HG03196 (cell line): ENCODE data around the gene CHFR.
"Not testable (repeated sequence)": the region's sequence is repeated elsewhere in the genome, so short reads cannot be mapped to it uniquely, and the experiment has no call there.

Source experiments
- ATAC-seq: cut with Tn5 transposase; IDR thresholded peaks from one replicate; pipeline ENCODE4 v1.9.1; 2021; ENCODE audit not compliant: unreplicated experiment

CHFR gene

DNA sequence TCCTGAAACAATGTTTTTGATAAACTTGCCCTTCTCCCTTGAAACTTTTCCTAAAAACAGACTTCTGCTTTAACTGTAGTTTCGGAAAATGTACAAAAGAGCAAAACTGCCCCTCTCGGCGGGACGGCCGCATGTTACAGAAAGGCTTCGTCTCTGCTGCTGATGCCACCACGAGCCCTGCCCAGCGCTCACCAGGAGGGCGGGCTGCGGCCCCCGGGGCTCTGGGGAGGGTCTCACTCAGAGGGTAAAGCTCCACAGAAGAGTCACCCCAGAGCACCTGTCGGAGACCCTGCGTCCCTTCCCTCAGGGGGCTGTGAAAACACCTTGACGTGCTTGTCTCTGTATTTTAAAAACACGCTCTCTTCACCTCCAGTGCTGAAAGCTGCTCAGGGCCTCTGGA is 46.3 kb downstream of the CHFR start:
- ATAC-seq: no peak

DNA sequence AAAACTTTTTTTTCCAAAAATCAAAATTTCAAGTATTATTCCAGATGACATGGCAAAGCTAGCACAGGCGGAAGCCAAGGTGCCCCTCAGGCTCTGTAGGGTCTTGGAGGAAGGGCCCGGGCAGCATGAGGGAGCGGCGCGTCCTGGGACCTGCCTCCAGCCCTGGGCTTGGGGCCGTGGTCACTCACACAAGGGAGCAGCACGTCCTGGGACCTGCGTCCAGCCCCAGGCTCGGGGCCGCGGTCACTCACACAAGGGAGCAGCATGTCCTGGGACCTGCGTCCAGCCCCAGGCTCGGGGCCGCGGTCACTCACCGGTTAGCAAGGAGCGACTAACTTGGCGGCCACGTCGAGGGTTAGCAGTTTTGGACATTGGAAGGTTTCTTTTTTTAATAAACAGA is 46.9 kb downstream of the CHFR start:
- no peak for ATAC-seq

DNA sequence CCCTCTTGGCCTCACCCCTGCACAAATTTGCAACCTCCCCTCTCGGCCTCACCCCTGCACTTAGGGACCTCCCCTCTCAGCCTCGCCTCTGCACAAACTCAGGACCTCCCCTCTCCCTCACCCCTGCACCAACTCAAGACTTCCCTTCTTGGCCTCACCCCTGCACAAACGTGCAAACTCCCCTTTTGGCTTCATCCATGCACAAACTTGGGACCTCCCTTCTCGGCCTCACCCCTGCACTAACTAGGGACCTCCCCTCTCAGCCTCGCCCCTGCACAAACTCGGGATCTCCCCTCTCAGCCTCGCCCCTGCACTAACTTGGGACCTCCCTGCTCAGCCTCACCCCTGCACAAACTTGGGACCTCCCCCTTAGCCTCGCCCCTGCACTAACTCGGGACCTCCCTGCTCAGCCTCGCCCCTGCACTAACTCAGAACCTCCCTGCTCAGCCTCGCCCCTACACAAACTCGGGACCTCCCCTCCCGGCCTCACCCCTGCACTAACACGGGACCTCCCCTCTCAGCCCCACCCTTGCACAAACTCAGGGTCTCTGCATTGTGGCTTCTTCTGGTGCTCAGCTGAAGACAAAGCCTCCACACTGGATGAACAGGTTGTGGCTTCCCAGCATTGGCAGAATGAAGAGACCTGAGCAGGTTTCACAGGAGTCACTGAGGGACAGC is 47.7 kb downstream of the CHFR start:
- ATAC-seq: no peak

DNA sequence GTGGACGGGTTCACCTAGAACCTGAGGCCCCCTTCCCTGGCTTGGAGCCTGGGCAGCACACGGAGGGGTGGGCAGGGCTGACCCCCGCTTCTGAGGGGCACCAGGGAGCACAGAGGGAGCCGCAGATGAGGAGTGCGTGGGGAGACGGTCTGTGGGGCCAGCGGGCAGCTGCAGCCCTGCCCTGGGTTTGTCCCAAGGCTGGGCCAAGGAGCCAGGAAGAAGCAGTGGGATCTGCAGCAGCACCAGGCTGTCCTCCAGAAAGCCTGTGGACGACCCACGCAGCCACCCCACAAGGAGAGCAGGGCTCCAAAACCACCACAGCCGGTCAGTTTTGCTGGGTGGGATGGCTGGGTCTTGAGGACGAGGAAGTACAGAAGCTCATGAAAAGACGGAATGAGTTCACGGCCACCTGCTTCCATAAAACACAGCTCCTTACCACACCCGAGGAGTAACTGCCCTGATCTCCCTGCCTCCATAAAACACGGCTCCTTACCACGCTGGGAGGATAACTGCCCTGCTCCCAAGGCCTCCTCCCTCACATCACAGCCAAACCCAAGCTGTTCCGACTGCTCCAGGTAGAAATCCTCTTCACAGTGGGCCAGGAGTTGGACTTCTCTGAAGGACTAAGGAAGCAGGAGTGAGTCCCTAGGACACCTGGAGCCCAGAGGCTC is 48.9 kb downstream of the CHFR start:
- ATAC-seq: no peak

DNA sequence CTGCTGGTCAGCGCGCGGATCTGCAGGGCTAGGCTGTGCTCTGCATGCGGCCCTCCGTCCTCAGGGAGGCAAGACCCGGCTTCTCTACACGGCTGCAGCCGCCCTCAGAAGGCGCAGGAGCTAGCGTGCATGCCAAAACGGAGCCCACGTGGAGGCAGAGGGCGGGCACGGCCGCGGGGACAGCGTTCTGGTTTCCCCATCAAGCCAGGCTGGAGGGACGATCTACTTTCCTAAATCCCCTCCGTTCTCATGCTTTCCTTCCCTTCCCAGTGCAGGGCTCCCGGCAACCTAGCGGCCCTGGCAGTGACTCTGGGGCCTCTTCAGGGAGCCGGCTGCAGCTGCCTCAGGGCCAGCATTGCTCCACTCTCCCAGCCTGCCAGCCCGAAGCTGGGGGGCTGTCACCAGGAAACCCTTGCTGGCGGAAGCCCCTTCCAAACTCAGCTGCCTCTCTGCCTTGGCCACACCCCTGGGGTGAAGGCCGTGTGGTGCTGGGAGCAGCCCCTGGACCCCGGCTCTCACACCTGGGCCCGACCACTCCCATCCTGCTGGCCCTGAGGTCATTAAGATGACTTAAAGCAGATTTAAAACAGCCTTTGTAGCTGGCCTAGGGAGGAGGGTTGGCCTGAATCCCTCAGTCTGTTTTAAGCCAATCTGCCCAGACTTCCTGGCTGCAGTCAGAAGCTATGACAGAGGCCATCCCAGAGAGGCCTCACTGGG is 49.6 kb downstream of the CHFR start:
- ATAC-seq: no peak

DNA sequence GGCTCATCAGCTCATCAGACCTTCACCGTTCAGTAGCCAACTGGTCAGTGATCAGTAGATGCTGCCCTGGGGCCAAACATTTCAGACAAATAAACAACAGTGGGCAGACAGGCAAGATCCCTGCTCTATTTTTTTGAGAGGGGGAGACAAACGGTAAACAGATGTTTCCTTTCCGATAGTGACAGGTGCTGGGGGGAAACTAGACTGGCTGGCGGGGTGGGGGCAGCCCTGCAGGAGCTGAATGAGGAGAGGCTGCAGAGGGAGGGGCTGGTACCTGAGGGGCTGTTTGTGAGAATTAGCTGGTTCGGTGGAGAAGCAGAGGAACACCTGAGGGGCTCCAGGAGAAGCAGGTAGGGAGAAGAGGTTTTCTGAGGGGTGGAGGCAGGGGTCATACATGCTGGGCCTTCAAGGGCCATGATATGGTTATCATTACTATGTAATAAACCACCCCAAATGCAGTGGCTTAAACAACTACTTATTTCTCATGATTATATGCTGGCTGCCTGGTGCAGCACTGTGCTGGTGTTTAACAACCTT is 50.5 kb downstream of the CHFR start:
- ATAC-seq: no peak

DNA sequence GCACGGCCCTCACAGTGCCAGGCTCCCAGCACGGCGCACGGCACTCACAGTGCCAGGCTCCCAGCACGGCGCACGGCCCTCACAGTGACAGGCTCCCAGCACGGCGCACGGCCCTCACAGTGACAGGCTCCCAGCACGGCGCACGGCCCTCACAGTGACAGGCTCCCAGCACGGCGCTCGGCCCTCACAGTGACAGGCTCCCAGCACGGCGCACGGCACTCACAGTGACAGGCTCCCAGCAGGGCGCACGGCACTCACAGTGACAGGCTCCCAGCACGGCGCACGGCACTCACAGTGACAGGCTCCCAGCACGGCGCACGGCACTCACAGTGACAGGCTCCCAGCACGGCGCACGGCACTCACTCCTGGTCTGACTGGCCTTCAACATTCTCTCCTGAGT is 51.2 kb downstream of the CHFR start:
- ATAC-seq: not testable (repeated sequence)

DNA sequence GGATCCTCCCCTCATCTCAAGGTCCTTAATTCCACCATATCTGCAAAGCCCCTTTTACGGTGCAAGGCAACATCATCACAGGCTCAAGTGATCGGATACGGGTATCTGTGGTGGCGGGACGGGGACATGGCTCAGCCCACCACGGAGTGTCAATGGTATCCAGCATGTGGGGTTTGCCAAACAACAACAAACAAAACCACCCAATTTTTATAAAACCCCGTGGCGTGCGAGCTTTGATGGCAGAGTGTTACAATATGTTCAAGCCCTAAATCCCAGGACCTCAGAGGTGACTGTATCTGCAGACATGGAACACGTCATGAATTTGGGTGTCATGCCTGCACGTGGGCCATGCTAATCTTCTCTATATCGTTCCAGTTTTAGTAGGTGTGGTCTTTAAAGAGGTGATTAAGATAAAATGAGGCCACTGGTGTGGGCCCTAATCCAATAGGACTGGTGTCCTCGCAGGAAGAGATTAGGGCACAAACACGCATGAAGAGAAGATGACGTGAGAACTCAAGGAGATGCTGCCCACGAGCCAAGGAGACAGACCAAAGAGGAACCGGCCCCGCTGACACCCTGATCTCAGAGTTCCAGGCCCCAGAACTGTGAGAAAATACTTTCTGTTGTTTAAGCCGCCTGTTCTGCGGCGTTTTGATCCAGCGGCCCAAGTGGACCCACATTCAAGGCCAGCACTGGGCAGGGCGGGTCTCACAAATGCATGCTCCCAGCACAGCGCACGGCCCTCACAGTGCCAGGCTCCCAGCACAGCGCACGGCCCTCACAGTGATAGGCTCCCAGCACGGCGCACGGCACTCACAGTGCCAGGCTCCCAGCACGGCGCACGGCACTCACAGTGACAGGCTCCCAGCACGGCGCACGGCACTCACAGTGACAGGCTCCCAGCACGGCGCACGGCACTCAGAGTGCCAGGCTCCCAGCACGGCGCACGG is 52.1 kb downstream of the CHFR start:
- ATAC-seq: no peak

DNA sequence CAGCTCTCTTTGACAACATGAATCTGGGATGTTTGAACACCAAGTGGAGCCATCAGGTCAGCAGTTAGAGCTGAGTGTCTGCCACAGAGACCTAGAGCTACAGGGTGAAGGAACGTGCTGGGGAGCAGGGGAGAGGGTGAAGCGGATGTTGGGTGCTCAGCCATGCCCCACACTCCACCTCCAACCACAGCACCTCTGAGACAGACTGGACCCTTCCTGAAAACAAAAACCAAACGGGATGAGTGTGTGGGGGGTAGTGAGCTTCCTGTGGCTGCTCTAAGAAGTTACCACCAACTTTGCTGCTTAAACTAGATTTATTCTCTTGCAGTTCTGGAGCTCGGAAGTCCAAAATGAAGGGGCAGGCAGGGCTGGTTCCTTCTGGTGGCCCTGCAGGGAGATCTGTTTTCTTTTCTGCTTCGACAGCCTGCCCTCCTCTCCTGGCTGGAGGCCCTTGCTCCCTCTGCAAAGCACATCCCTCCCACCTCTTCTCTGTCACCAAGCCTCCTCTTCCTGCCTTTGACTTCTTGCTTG is 53.2 kb downstream of the CHFR start:
- ATAC-seq: no peak

DNA sequence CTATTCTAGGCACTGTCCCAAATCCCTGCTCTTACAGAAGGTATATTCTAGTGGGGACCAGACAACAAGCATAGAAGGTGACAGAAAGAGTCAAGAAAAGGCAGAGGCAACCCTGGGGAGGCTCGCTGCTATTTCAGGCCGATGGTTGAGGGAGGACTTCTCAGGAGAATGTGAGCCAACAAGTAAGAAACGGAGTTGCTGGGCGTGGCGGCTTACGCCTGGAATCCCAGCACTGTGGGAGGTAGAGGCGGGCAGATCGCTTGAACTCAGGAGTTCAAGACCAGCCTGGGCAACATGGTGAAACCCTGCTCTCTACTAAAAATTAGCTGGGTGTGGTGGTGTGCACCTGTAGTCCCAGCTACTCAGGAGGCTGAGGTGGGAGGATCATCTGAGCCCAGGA is 54.1 kb downstream of the CHFR start:
- no peak for ATAC-seq

DNA sequence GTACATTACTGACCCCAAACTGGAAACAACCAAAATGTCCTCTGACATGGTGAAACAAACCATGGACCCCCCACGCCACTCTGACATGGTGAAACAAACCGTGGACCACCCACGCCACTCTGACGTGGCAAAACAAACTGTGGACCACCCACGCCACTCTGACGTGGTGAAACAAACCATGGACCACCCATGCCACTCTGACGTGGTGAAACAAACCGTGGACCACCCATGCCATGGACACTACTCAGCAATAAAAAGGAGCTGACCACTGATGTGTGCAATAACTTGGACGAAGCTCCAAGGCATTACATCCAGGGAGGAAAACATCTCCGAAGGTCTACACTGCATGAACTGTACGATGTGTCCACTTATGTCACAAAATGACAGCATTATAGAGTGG is 55.6 kb downstream of the CHFR start:
- no peak for ATAC-seq

DNA sequence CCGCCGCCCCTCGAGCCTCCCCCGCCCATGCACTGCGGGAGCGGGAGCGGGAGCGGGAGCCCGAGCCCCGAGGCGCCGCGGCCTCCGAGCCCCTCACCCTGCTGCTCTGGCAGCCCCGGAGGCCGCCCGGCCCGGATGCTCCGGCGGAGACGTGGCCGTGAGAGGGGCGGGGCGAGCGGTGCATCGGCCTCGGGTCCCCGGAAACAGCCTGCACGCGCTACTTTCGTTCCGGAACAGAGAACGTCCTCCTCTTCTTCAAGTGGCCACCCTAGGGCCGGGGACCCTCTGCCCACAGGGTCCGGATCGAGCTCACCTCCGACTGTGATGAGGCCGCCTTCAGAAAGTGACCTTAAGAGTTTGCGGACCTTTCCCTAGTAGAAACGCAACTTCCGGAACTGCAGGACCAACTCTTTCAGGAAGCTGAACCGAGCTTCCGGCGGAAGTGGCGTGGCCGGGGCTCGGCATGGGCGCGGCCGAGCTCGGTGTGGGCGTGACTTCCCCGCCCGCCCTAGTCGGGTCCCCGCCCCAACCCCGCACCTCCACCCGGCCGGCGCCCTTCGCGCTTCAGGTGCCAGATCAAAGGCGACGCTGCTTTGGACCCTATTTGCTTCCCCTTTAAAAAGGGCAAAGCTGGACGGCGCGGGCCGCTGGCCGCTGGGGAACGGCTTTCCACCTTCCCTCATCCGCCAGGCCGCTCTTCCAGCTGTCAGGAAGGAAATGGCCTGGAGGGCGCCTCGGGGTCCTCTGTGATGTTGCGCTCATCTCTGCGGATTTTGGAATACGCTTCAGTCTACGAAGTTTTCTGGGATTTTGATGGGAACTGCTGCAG is 58.5 kb downstream of the CHFR start, which contains the start of gene GOLGA3:
TSS of gene GOLGA3 (minus strand) at position 164 of the 829 bp plus-strand sequence. CDS start 6,741 bp downstream, outside the sequence.
- ATAC-seq: peak; percentile 81

DNA sequence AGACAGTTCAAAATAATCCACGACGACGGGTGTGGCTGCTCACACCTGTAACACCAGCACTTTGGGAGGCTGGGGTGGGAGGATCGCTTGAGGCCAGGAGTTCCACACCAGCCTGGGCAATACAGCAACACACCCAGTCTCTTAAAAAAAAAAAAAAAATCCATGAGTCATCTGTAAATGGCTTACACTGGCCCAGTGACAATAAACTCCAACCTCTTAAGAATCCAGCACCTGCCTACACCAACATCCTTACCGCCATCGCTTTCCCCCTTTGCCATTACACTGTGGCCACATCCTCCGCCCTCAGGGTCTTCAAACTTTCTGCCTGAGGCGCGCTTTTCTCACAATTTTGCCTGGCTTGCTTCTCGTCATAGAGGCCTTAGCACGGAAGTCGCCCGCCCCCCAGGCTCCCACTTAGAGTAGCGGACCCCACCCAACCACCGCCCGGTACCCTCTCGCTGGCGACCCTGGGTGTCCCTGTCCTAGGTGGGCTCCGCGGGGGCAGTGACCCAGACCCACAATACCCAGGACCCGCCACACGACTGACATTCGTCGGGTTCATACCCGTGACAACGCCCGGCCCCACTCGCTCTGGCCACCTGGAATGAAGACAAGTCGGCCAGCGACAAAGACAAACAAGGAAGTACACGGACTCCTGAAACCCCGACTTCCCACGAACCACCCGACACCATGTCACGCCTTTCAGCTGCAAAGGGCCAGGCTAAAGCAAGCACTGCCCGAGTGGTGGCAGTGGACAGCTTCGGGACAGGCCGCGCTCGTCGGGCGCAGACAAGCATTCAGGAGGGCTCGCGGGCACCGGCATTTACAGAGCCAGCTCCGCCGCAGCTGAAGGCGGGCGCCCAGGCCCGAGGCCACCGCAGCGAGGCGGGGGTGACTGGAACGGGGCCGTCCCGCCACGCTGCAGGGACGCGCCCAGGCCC is 59.4 kb downstream of the CHFR start:
- ATAC-seq: peak; percentile 23

DNA sequence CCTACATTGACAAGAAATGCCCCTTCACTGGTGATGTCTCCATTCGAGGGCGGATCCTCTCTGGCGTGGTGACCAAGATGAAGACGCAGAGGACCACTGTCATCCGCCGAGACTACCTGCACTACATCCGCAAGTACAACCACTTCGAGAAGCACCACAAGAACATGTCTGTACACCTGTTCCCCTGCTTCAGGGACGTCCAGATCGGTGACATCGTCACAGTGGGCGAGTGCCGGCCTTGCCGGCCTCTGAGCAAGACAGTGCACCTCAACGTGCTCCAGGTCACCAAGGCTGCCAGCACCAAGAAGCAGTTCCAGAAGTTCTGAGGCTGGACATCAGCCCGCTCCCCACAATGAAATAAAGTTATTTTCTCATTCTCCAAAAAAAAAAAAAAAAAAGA is 61.5 kb downstream of the CHFR start:
- no peak for ATAC-seq

DNA sequence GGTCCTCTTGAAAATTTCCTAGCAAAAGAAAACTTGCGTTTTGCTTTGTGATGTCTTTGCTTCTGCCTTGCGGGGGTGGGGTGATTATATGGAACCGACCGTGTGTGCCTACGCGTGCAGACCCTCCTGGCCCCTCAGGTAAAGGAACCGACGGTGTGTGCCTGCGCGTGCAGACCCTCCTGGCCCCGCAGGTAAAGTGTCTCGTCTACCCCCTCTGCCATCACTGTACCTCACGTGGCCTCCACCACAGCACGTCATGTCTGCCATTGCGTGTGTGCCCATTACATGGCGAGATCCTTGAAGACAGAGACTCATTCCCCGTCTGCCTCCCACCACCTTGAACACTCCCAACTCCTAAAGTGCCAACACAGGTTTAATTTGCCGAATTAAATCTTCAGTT is 62.3 kb downstream of the CHFR start:
- ATAC-seq: no peak

DNA sequence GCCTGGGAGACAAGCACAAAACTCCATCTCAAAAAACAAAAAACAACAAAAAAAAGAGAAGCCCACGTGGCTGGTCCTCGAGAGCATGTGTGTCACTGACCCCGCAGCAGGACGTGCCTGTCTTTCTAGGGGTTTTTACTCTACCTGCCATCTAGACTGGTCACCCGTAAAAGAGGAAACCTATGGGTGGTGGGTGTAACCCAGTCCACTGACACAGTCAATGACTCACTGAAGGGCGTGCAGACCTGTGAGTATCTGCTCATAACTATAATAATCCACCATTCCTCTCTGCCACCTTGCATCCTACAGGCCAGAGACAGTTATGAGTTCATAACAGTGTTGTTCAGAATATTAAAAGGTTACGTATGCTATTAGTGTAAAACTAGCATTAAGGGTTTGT is 63.4 kb downstream of the CHFR start:
- no peak for ATAC-seq

DNA sequence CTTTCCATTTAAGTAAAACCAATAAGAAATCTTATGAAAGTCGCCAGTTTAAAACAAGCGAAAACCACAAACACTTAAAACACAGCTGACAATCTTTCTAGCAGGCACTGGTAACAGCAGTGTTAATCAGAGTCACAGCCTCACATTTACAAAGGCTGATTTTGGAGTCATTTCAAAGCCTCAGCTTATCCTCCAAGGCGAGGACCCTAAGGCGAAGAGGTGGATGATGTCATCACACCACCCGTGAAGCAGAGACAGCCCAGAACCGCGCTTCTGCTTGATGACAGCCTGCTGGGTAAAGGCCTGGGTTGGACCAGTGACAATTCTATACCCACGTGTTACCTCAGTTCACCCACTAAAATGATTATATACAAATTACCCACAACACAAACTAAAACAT is 68.8 kb downstream of the CHFR start:
- ATAC-seq: no peak

DNA sequence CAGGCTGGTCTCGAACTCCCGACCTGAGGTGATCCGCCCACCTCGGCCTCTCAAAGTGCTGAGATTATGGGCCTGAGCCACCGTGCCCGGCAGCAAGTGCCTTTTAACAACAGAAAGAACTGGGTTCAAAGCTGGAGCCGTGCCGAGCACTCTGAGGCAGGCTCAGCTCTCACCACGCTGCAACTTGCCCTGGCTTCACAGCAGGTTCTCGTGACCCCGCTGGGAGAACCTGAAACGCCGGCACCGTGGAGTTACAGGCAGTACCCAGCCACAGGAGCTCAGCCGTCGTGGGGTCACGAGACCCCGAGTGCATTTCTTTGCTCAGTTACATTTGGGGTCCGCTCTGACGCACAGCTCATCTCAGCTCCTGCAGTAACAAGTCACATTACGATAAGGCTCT is 73.2 kb downstream of the CHFR start:
- no peak for ATAC-seq

DNA sequence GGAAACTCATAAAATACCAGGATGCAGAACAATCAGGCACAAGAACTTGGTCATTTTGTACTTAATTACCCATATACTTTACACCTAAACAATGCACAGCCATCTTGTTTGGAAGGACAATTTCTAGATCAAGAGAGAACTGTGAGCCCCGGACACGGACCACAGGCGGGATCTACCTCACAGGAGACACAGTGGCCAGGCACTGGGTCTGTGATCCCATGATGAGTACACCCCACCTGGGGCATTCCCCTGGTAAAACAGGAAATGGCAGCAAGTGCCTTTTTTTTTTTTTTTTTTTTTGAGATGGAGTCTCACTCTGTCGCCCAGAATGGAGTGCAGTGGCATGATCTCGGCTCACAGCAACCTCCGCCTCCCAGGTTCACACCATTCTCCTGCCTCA is 74.0 kb downstream of the CHFR start:
- no peak for ATAC-seq
